ENCODE measurements around the gene SULT1C2. TPM values are rescaled to one million over a fixed set of nuclear protein-coding genes. Genes with fewer than 3 reads are reported as not detected.

The SULT1C2 gene
- total RNA-seq, 1 donor from 2014 or later, result 1.2 TPM

DNA sequence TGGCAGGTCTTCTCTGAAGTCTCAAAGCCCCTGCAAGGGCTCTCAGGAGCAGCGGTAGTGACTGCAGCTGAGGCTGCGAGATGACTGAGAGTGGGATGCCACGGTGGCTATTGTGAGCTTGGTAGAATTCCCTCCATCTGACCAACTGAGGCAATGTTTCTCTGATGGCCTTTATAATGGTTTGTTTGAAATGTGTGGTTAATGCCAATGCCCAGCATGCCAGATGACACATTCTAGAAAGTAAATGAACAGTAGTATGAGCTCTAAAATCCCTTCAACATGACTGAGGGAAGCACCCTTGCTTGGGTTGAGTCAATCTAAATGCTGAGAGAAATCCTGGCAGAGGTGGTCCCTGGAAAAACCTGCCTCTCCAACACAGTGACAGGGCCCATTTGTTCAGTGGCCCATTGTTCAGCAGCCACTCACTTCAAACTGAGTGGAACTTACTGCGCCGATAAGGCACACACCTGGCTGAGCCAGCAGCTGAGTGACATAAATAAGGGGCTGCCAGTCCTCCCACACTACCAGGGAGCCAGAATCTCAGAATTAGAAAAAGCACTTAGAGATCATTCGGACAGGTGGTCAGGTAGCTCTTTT lies 31.7 kb downstream of the SULT1C2 start:
- Histone ChIP-seq H3K4me3 (no peak overlapping the region), H3K4me1 (peaks cover 5% of the 10 kb centered on the region), H3K36me3 (no peaks in the 10 kb centered on the region), H3K27me3 (ENCODE audit: low read depth) (no peaks in the 10 kb centered on the region), H3K9me3 (no peaks in the 10 kb centered on the region), H3K27ac (no peak overlapping the region)
- intact Hi-C loops (cut with DNase I), result no loop called here
- TF ChIP-seq CTCF (IDR thresholded peaks at IDR 0.05), result no peak
- ATAC-seq (no peak), DNase-seq (no peak)

DNA sequence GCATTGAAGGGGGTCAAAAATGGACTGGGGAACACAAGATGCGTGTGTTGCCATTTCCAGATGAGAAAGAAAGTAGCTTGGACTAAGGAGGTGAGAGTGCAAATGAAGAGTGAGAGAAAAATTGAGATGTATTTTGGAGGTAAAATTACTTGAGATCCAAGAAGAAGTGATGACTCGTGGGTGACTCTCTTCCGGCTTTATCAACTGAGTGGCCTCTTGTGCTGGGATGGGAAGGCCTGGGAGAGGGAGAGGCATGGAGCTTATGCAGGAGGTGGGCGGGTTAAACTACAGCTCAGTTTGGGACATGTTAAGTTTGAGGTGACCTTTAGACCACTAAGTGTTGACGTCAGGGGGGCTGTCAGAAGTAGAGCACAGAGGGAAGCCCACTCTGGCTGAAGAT lies 34.9 kb downstream of the SULT1C2 start:
- no peaks in the 10 kb centered on the region for H3K36me3 ChIP-seq
- H3K9me3 ChIP-seq, result no peaks in the 10 kb centered on the region
- H3K27me3 ChIP-seq (ENCODE audit: low read depth), result no peaks in the 10 kb centered on the region
- H3K4me3 ChIP-seq, result no peak overlapping the region
- intact Hi-C loops (cut with DNase I), result no loop called here
- no peak for DNase-seq
- H3K4me1 ChIP-seq, result no peaks in the 10 kb centered on the region
- H3K27ac ChIP-seq, result no peak overlapping the region
- TF ChIP-seq CTCF (IDR thresholded peaks at IDR 0.05), result no peak
- no peak for ATAC-seq

DNA sequence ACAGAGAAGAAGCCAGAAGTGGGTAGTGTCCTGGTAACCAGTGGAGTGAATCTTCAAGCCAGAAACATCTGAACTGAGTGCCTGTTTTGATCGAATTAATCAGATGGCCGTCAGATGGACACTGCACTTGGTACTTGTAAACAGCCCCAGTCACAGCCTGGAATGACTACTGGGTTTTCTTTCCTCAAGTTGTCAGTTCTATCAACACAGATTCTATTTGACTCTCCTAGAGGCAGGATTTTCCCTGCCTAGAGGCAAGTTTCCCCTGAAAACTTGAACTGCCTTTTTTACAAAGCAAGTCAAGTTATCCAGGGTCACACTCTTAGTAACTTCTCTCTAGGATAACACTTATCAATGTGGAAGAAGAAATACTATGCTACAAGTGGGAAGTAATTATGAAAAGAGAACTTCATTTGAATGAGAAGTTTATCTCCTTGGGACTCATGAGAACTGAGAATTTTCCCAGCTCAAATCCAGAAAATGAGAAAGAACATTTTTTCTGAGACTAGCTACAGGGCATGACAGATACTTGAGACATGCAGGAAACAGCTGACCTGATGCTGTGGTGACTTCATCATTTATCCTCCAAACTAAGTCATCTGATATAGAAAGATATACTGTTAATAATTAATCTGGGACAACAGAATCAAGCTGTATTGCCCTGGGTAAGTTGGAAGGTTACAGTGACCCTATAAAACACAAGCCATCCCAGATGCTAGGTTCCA lies 36.0 kb downstream of the SULT1C2 start:
- Histone ChIP-seq H3K27ac (no peak overlapping the region), H3K4me3 (no peak overlapping the region), H3K9me3 (no peaks in the 10 kb centered on the region), H3K4me1 (no peaks in the 10 kb centered on the region), H3K27me3 (ENCODE audit: low read depth) (no peaks in the 10 kb centered on the region), H3K36me3 (no peaks in the 10 kb centered on the region)
- intact Hi-C loops (cut with DNase I), result no loop called here
- no peak for ATAC-seq
- TF ChIP-seq CTCF (IDR thresholded peaks at IDR 0.05), result no peak
- DNase-seq, result no peak

DNA sequence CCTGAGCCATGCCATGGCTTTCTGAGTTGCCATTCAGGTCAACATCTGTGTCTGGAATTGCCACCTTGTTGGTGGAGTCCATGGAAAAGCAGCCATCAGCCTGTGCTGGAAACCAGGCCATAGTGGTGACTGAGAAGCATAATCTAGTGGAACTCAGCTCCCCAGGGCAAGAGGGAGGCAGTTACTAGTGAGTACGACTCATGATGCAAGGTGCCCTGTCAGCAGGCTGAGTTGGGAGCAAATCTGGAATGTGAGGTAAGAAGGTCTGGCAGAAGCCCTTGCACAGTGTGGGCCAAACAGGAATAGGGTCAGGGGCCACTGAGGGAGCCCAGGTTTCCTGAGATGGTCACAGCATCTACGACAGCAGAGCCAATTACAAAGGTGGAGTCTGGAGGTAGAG lies 37.1 kb downstream of the SULT1C2 start:
- DNase-seq (no peak), ATAC-seq (no peak)
- H3K27me3 ChIP-seq (ENCODE audit: low read depth), result no peaks in the 10 kb centered on the region
- TF ChIP-seq CTCF (IDR thresholded peaks at IDR 0.05), result no peak
- no peaks in the 10 kb centered on the region for H3K36me3 ChIP-seq
- intact Hi-C loops (cut with DNase I), result no loop called here
- no peaks in the 10 kb centered on the region for H3K4me1 ChIP-seq
- H3K27ac ChIP-seq, result no peak overlapping the region
- H3K9me3 ChIP-seq, result no peaks in the 10 kb centered on the region
- no peak overlapping the region for H3K4me3 ChIP-seq

GRCh38 chr2:108329771-108330170 lies 41.1 kb downstream of the SULT1C2 start:
- intact Hi-C loops (cut with DNase I), result no loop called here
- Histone ChIP-seq H3K36me3 (no peaks in the 10 kb centered on the region), H3K27me3 (ENCODE audit: low read depth) (no peaks in the 10 kb centered on the region), H3K4me1 (no peaks in the 10 kb centered on the region), H3K9me3 (no peaks in the 10 kb centered on the region), H3K27ac (no peak overlapping the region), H3K4me3 (no peak overlapping the region)
- DNase-seq (no peak), ATAC-seq (no peak)
- no peak for TF ChIP-seq CTCF (IDR thresholded peaks at IDR 0.05)
